Measurements from ENCODE around the gene RIT2.

Gene RIT2

DNA sequence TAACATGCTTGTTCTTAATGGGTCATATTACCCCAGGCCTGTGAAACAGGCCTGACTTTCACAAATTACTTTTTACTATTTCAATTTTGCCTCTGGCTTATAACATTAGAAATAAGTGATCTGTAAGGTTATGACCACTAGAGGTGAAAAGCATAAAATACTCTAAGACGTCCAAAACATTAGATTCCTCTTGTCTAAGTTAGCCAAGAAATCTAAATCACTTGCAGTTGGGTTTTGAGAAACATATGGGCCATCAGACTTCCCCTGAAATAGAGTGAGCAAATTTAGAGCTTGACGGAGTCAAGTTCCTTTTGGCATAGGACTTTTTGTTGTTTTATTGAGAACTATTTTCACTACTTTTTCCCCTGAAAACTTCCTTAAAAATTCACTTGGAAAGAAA lies 32.7 kb upstream of the RIT2 start:
- TF ChIP-seq CSDC2 (CRISPR knock-in tag; IDR thresholded peaks at IDR 0.05), result no peak
- TF ChIP-seq ESRRG (CRISPR knock-in tag; IDR thresholded peaks at IDR 0.05), result no peak
- TF ChIP-seq, protein P1, sequence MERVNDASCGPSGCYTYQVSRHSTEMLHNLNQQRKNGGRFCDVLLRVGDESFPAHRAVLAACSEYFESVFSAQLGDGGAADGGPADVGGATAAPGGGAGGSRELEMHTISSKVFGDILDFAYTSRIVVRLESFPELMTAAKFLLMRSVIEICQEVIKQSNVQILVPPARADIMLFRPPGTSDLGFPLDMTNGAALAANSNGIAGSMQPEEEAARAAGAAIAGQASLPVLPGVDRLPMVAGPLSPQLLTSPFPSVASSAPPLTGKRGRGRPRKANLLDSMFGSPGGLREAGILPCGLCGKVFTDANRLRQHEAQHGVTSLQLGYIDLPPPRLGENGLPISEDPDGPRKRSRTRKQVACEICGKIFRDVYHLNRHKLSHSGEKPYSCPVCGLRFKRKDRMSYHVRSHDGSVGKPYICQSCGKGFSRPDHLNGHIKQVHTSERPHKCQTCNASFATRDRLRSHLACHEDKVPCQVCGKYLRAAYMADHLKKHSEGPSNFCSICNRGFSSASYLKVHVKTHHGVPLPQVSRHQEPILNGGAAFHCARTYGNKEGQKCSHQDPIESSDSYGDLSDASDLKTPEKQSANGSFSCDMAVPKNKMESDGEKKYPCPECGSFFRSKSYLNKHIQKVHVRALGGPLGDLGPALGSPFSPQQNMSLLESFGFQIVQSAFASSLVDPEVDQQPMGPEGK (CRISPR knock-in tag; IDR thresholded peaks at IDR 0.05; ENCODE audit: borderline replicate concordance), result no peak
- no peak for TF ChIP-seq ZNF565 (CRISPR knock-in tag; conservative IDR thresholded peaks at IDR 0.05; ENCODE audit: low read depth)
- no peak for TF ChIP-seq TSHZ2 (CRISPR knock-in tag; IDR thresholded peaks at IDR 0.05)
- no peak for TF ChIP-seq TOX (CRISPR knock-in tag; IDR thresholded peaks at IDR 0.05; ENCODE audit: borderline replicate concordance)
- TF ChIP-seq ZC3H10 (CRISPR knock-in tag; IDR thresholded peaks at IDR 0.05), result no peak
- TF ChIP-seq ARNTL (CRISPR knock-in tag; IDR thresholded peaks at IDR 0.05; ENCODE audit: borderline replicate concordance, low read depth), result no peak
- TF ChIP-seq TCF4 (CRISPR knock-in tag; IDR thresholded peaks at IDR 0.05; ENCODE audit: borderline replicate concordance), result no peak
- no peak for TF ChIP-seq CSRNP3 (CRISPR knock-in tag; IDR thresholded peaks at IDR 0.05)
- TF ChIP-seq RARB (CRISPR knock-in tag; IDR thresholded peaks at IDR 0.05), result no peak
- no peak for TF ChIP-seq PPARA (CRISPR knock-in tag; IDR thresholded peaks at IDR 0.05; ENCODE audit: borderline replicate concordance)
- TF ChIP-seq ZFP30 (CRISPR knock-in tag; IDR thresholded peaks at IDR 0.05), result no peak
- no peak for TF ChIP-seq POU6F1 (CRISPR knock-in tag; IDR thresholded peaks at IDR 0.05; ENCODE audit: borderline replicate concordance, low read depth)
- TF ChIP-seq OSR1 (CRISPR knock-in tag; IDR thresholded peaks at IDR 0.05), result no peak
- no peak for TF ChIP-seq ZNF8 (CRISPR knock-in tag; IDR thresholded peaks at IDR 0.05)
- TF ChIP-seq ISL1 (CRISPR knock-in tag; IDR thresholded peaks at IDR 0.05), result no peak
- no peak for TF ChIP-seq ZNF70 (CRISPR knock-in tag; IDR thresholded peaks at IDR 0.05)
- TF ChIP-seq SNAI2 (CRISPR knock-in tag; IDR thresholded peaks at IDR 0.05), result no peak
- TF ChIP-seq, protein P2, sequence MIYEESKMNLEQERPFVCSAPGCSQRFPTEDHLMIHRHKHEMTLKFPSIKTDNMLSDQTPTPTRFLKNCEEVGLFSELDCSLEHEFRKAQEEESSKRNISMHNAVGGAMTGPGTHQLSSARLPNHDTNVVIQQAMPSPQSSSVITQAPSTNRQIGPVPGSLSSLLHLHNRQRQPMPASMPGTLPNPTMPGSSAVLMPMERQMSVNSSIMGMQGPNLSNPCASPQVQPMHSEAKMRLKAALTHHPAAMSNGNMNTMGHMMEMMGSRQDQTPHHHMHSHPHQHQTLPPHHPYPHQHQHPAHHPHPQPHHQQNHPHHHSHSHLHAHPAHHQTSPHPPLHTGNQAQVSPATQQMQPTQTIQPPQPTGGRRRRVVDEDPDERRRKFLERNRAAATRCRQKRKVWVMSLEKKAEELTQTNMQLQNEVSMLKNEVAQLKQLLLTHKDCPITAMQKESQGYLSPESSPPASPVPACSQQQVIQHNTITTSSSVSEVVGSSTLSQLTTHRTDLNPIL (CRISPR knock-in tag; IDR thresholded peaks at IDR 0.05; ENCODE audit: low read depth), result no peak

DNA sequence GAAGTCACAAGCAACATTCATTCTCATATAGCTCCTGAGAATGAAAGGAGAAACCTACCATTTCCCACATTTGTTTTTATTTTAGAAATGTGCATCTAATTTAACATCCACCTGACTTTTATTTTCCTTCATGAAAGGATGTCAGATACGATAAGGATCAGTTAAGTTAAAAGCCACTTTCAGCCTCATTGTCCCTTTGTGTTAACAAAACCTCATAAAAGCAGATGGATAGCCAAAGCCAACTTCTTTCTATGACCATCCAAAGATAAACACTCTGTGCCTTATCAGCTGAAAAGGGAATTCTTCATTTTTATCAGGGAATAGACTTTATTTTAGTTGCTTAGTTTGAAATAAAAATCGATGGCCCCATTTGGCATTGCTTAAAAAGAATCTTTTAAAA lies 25.7 kb upstream of the RIT2 start:
- ATAC-seq, result no peak
- TF ChIP-seq TOX (CRISPR knock-in tag; IDR thresholded peaks at IDR 0.05; ENCODE audit: borderline replicate concordance), result no peak
- TF ChIP-seq BACH2 (CRISPR knock-in tag; IDR thresholded peaks at IDR 0.05; ENCODE audit: borderline replicate concordance), result no peak
- TF ChIP-seq ZNF565 (CRISPR knock-in tag; conservative IDR thresholded peaks at IDR 0.05; ENCODE audit: low read depth), result no peak
- TF ChIP-seq ESRRG (CRISPR knock-in tag; IDR thresholded peaks at IDR 0.05), result no peak
- TF ChIP-seq PPARA (CRISPR knock-in tag; IDR thresholded peaks at IDR 0.05; ENCODE audit: borderline replicate concordance), result no peak
- no peak for TF ChIP-seq RARB (CRISPR knock-in tag; IDR thresholded peaks at IDR 0.05)
- no peak for TF ChIP-seq CSRNP3 (CRISPR knock-in tag; IDR thresholded peaks at IDR 0.05)
- TF ChIP-seq TCF4 (CRISPR knock-in tag; IDR thresholded peaks at IDR 0.05; ENCODE audit: borderline replicate concordance), result no peak
- no peak for TF ChIP-seq ZC3H10 (CRISPR knock-in tag; IDR thresholded peaks at IDR 0.05)
- no peak for TF ChIP-seq ZFP3 (CRISPR knock-in tag; IDR thresholded peaks at IDR 0.05)
- no peak for TF ChIP-seq POU6F1 (CRISPR knock-in tag; IDR thresholded peaks at IDR 0.05; ENCODE audit: borderline replicate concordance, low read depth)
- TF ChIP-seq ARNTL (CRISPR knock-in tag; IDR thresholded peaks at IDR 0.05; ENCODE audit: borderline replicate concordance, low read depth), result no peak
- no peak for TF ChIP-seq OSR1 (CRISPR knock-in tag; IDR thresholded peaks at IDR 0.05)
- TF ChIP-seq GLIS3 (CRISPR knock-in tag; IDR thresholded peaks at IDR 0.05), result no peak
- TF ChIP-seq ISL1 (CRISPR knock-in tag; IDR thresholded peaks at IDR 0.05), result no peak
- TF ChIP-seq ZFP30 (CRISPR knock-in tag; IDR thresholded peaks at IDR 0.05), result no peak

More for the DNA sequence above, 32.7 kb upstream of the RIT2 start:
- no peak for ATAC-seq

All from SK-N-SH treated with all-trans-retinoic acid at 6 μM for 48 hours (cell line).